ENCODE measurements around the gene TUBB2A. TPM values are rescaled to one million over a fixed set of nuclear protein-coding genes. Genes with fewer than 3 reads are reported as not detected.

Gene TUBB2A
- total RNA-seq, 1 experiment from 2014 or later, result 112 TPM

DNA sequence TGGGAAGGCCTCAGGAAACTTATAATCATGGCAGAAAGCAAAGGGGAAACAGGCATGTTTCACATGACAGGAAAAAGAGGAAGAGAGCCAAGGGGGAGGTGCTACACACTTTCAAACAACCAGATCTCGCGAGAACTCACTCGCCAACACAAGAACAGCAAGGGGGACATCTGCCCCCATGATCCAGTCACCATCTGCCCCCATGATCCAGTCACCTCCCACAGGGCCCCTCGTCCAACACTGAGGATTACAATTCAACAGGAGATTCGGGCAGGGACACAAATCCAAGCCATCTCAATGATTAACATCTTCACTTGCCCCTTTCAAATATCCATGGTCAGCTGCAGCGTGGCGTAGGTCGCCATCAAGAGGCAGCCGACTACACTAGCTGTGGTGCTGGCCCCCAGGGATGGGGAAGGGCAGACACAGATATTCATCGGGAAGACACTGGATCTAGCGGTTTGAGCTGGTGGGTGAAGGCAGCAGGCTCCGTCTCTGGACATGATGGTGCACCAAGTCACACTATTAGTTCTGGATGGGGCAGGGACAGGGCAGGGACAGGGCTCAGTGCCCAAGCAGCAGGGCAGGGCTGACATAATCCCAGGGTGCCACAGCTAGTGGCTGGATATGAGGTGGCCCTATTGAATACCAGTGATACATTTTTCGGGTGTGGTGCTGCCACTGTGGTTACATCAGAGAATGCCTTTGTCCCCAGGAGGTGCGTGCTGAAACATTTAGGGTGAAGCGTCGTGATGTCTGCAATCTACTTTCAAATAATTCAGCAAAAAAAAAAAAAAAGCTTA, 38.6 kb upstream of the TUBB2A start:
- Histone ChIP-seq H3K27me3 (replicated peaks; ENCODE audit: insufficient read depth, low read depth, low read length, poor library complexity) (no peaks in the 10 kb centered on the region), H3K4me3 (ENCODE audit: low read depth, low read length, poor library complexity, severe bottlenecking) (no peak overlapping the region), H3K36me3 (ENCODE audit: insufficient read depth, low read length, poor library complexity, severe bottlenecking) (no peaks in the 10 kb centered on the region), H3K4me1 (ENCODE audit: insufficient read depth, low read length, poor library complexity, severe bottlenecking) (peaks cover 18% of the 10 kb centered on the region), H3K27ac (ENCODE audit: low read depth, low read length, poor library complexity, severe bottlenecking) (peak overlapping the region; percentile 51), H3K9me3 (ENCODE audit: low read depth, low read length, poor library complexity, severe bottlenecking) (no peaks in the 10 kb centered on the region)
- ChIA-PET POLR2A (ENCODE audit: low non-redundant PET) (no interaction called here), CTCF (no interaction called here)
- DNase-seq (ENCODE audit: low spot score), result peak; percentile 45
- intact Hi-C loops (cut with micrococcal nuclease; ENCODE audit: unreplicated experiment), result no loop called here
- TF ChIP-seq, protein P1, sequence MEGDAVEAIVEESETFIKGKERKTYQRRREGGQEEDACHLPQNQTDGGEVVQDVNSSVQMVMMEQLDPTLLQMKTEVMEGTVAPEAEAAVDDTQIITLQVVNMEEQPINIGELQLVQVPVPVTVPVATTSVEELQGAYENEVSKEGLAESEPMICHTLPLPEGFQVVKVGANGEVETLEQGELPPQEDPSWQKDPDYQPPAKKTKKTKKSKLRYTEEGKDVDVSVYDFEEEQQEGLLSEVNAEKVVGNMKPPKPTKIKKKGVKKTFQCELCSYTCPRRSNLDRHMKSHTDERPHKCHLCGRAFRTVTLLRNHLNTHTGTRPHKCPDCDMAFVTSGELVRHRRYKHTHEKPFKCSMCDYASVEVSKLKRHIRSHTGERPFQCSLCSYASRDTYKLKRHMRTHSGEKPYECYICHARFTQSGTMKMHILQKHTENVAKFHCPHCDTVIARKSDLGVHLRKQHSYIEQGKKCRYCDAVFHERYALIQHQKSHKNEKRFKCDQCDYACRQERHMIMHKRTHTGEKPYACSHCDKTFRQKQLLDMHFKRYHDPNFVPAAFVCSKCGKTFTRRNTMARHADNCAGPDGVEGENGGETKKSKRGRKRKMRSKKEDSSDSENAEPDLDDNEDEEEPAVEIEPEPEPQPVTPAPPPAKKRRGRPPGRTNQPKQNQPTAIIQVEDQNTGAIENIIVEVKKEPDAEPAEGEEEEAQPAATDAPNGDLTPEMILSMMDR (conservative IDR thresholded peaks at IDR 0.05; ENCODE audit: low read depth, low read length), result peak; percentile 27; the same call in 1 of the 2 replicates
- TF ChIP-seq EZH2 (IDR thresholded peaks at IDR 0.05; ENCODE audit: borderline replicate concordance, low read depth, low read length, poor library complexity, severe bottlenecking), result no peak
- BruUV-seq (replicated peaks), result no TSS peak

DNA sequence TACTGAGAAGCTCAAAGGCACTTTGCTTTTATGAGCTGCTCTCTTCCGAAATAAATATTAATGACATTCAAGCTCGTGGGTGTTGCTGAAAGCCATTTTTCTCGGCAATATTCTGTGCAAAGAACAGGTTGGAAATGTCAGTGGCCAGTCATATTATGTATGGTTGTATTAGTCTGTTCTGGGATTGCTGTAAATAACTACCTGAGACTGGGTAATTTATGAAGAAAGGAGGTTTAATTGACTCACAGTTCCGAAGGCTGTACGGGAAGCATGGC, 38.0 kb upstream of the TUBB2A start:
- intact Hi-C loops (cut with micrococcal nuclease; ENCODE audit: unreplicated experiment), result no loop called here
- no peak for DNase-seq (ENCODE audit: low spot score)
- ChIA-PET POLR2A (ENCODE audit: low non-redundant PET) (no interaction called here), CTCF (no interaction called here)
- H3K9me3 ChIP-seq (ENCODE audit: low read depth, low read length, poor library complexity, severe bottlenecking), result no peaks in the 10 kb centered on the region
- peak overlapping the region; percentile 51 for H3K27ac ChIP-seq (ENCODE audit: low read depth, low read length, poor library complexity, severe bottlenecking)
- peaks cover 18% of the 10 kb centered on the region for H3K4me1 ChIP-seq (ENCODE audit: insufficient read depth, low read length, poor library complexity, severe bottlenecking)
- no peaks in the 10 kb centered on the region for H3K36me3 ChIP-seq (ENCODE audit: insufficient read depth, low read length, poor library complexity, severe bottlenecking)
- no TSS peak for BruUV-seq (replicated peaks)
- TF ChIP-seq EZH2 (IDR thresholded peaks at IDR 0.05; ENCODE audit: borderline replicate concordance, low read depth, low read length, poor library complexity, severe bottlenecking), result no peak
- TF ChIP-seq, protein P1 (conservative IDR thresholded peaks at IDR 0.05; ENCODE audit: low read depth, low read length), result no peak
- H3K4me3 ChIP-seq (ENCODE audit: low read depth, low read length, poor library complexity, severe bottlenecking), result no peak overlapping the region
- H3K27me3 ChIP-seq (replicated peaks; ENCODE audit: insufficient read depth, low read depth, low read length, poor library complexity), result no peaks in the 10 kb centered on the region

DNA sequence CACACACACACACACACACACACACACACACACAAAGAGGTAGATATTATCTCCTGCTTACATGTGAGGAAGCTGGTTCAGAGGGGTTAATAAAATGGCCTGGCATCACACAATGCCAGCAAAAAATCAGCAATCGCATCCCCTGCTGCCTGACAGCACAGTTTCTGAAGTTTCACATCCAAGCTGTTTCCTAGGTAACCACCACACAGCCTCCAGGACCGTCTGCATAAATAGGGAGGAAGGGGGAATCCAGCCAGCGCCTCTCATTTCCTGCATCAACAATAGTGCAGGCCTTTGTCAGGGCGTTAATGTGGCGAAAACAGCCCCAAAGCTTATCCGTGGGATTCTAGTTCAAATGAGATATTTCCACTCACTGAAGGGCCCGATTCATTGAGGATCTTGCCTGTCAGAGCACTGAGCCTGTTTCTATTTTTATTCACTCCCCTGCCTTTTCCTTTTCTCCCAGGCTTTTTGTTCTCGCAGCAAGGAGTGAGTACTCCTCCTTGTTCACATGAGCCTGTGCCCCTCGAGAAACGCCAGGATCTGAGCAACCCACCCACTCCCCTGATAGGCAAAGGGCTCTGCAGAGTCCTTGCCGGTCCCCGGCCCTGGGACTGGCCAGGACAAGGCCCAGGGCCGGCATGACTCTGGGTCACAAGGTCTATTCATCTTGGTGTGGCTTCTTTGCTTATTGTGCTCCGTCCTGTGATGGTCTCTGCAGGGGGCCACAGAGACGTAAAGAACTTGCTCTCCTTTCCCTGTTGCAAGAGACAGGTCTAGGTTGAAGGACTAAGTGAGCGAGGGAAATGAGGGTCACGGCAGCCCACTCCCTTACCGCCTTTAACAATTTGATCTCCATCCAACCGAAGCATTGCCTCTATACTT, 37.4 kb upstream of the TUBB2A start:
- Histone ChIP-seq H3K36me3 (ENCODE audit: insufficient read depth, low read length, poor library complexity, severe bottlenecking) (no peaks in the 10 kb centered on the region), H3K9me3 (ENCODE audit: low read depth, low read length, poor library complexity, severe bottlenecking) (no peaks in the 10 kb centered on the region), H3K27ac (ENCODE audit: low read depth, low read length, poor library complexity, severe bottlenecking) (peak overlapping the region; percentile 51), H3K4me3 (ENCODE audit: low read depth, low read length, poor library complexity, severe bottlenecking) (no peak overlapping the region), H3K27me3 (replicated peaks; ENCODE audit: insufficient read depth, low read depth, low read length, poor library complexity) (no peaks in the 10 kb centered on the region), H3K4me1 (ENCODE audit: insufficient read depth, low read length, poor library complexity, severe bottlenecking) (peaks cover 18% of the 10 kb centered on the region)
- CTCF ChIA-PET, result no interaction called here
- POLR2A ChIA-PET (ENCODE audit: low non-redundant PET), result no interaction called here
- intact Hi-C loops (cut with micrococcal nuclease; ENCODE audit: unreplicated experiment), result no loop called here
- BruUV-seq (replicated peaks), result no TSS peak
- no peak for TF ChIP-seq EZH2 (IDR thresholded peaks at IDR 0.05; ENCODE audit: borderline replicate concordance, low read depth, low read length, poor library complexity, severe bottlenecking)
- TF ChIP-seq, protein P1 (conservative IDR thresholded peaks at IDR 0.05; ENCODE audit: low read depth, low read length), result no peak
- DNase-seq (ENCODE audit: low spot score), result peak; percentile 64
